ENCODE results near the gene DENND4C. TPM values are rescaled to one million over a fixed set of nuclear protein-coding genes. Genes with fewer than 3 reads are reported as not detected.

Gene DENND4C
- total and polyA plus RNA-seq, 2 of the 4 experiments (the other 2 are of a cell fraction) = 9.0 to 32.6 TPM

DNA sequence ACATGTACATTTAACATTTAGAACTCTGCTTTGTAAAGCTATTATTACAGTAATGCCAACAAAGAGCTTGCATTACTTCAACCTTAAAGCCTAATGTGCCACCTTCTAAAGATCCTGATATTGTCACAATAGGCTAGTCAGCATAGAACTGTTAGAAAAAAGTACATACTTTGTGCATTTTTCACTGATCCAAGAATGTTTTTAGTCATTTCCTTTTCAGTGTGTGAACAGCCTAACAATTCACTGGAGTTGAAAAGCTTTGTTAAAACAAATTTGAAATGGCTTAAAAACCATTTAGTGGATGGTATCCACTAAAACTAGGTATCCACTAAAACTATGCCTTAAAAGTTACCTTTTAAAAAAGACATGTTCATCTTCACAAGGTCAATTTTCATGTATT lies 145.0 kb downstream of the DENND4C start:
- H3K4me2 ChIP-seq (ENCODE audit: low read depth, low read length) = no peak overlapping the region
- no peak overlapping the region for H3K9ac ChIP-seq (ENCODE audit: low read depth, low read length)
- peaks cover 36% of the 10 kb centered on the region for H3K36me3 ChIP-seq (ENCODE audit: control insufficient read depth, insufficient read depth, low read length)
- H4K91ac ChIP-seq (ENCODE audit: insufficient read depth, low read depth, low read length) = no peak overlapping the region
- no peaks in the 10 kb centered on the region for H3K27me3 ChIP-seq (ENCODE audit: control insufficient read depth, insufficient read depth, low read length)
- no peak overlapping the region for H2AK5ac ChIP-seq (ENCODE audit: low read depth, low read length)
- TF ChIP-seq, protein P1, sequence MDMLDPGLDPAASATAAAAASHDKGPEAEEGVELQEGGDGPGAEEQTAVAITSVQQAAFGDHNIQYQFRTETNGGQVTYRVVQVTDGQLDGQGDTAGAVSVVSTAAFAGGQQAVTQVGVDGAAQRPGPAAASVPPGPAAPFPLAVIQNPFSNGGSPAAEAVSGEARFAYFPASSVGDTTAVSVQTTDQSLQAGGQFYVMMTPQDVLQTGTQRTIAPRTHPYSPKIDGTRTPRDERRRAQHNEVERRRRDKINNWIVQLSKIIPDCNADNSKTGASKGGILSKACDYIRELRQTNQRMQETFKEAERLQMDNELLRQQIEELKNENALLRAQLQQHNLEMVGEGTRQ (IDR thresholded peaks at IDR 0.05; ENCODE audit: low read depth, low read length) = no peak
- TF ChIP-seq MAFK (IDR thresholded peaks at IDR 0.05; ENCODE audit: low read depth, low read length) = 0 out of 2 replicates have a peak, but pooled peaks have one; percentile 10
- no peak overlapping the region for H3K14ac ChIP-seq (replicated peaks; ENCODE audit: low read depth, low read length)
- dilution Hi-C loops (cut with HindIII; ENCODE audit: low sequenced_read_pairs, unreplicated experiment) (no loop called here), in situ Hi-C loops (cut with MboI; ENCODE audit: low sequenced_read_pairs) (no loop called here), intact Hi-C loops (cut with micrococcal nuclease) (loop anchor here (10.0 kb wide), 1 partner anchor 251 kb away; the partner anchor contains the start of gene PLIN2)
- H4K8ac ChIP-seq (ENCODE audit: low read depth in 2 of 2, low read length in 2 of 2) = no peak overlapping the region
- H3K23ac ChIP-seq (ENCODE audit: low read depth, low read length) = no peak overlapping the region; the same call in 1 of the 2 replicates
- peak overlapping the region; percentile 55 for H2BK5ac ChIP-seq (ENCODE audit: low read depth, low read length, poor library complexity, severe bottlenecking)
- ATAC-seq (ENCODE audit: low read depth) (no peak), DNase-seq (peak; percentile 58)
- peaks cover 2% of the 10 kb centered on the region; the same call in 1 of the 2 replicates for H3K4me1 ChIP-seq (ENCODE audit: control insufficient read depth, insufficient read depth, low read length)
- peaks cover 0 to 32% of the 10 kb centered on the region in 2 experiments; a peak in 3 of 4 replicates for H3K79me1 ChIP-seq (ENCODE audit: low read depth in 1 of 2, low read length in 2 of 2)
- no peak overlapping the region for H2AK9ac ChIP-seq (replicated peaks; ENCODE audit: low read depth, low read length, poor library complexity)
- no peak overlapping the region for H3K4me3 ChIP-seq (ENCODE audit: insufficient read depth, low read depth, low read length)
- BruUV-seq (replicated peaks) = no TSS peak
- H2BK120ac ChIP-seq (ENCODE audit: low read depth, low read length) = no peak overlapping the region
- H2BK15ac ChIP-seq (ENCODE audit: low read depth, low read length) = no peak overlapping the region
- no peak overlapping the region for H2AFZ ChIP-seq (replicated peaks; ENCODE audit: low read length, poor library complexity)
- no peak overlapping the region for H3K4ac ChIP-seq (ENCODE audit: low read depth, low read length)
- POLR2A ChIA-PET (ENCODE audit: unreplicated experiment) = interaction anchor here (0.6 kb wide), 2 partner anchors 146 to 275 kb away, joined by 3 to 9 read pairs; no protein-coding TSS in a partner anchor
- peak overlapping the region; percentile 20; the same call in 1 of the 2 replicates for H3K56ac ChIP-seq (ENCODE audit: extremely low read depth, insufficient read depth, low read length)
- no peak overlapping the region for H3K27ac ChIP-seq (ENCODE audit: insufficient read depth, low read length)
- no peaks in the 10 kb centered on the region for H3K9me3 ChIP-seq (ENCODE audit: control insufficient read depth, insufficient read depth, low read length)
- peaks cover 46% of the 10 kb centered on the region; the same call in 1 of the 2 replicates for H4K20me1 ChIP-seq (ENCODE audit: insufficient read depth, low read length)
- CTCF ChIA-PET = no interaction called here
- H2BK20ac ChIP-seq (ENCODE audit: low read depth, low read length) = no peak overlapping the region
- H4K5ac ChIP-seq (ENCODE audit: low read depth, low read length) = no peak overlapping the region
- no peak overlapping the region for H3K18ac ChIP-seq (ENCODE audit: low read depth, low read length)
- H3K9me1 ChIP-seq (ENCODE audit: insufficient read depth, low read length) = peaks cover 5% of the 10 kb centered on the region; the same call in 1 of the 2 replicates

All from IMR-90 (cell line).